ENCODE results near the gene RHOBTB3. TPM values are rescaled to one million over a fixed set of nuclear protein-coding genes. Genes with fewer than 3 reads are reported as not detected.

The RHOBTB3 gene
- total RNA-seq, 1 experiment from 2014 or later, result 85.6 TPM

- POLR2A ChIA-PET, result interaction anchor here (1.0 to 1.9 kb wide), 2 partner anchors 65 to 88 kb away, joined by 3 to 8 read pairs; partner anchors contain the start of gene RFESD
- H3K27me3 Mint-ChIP-seq (ENCODE audit: insufficient read depth, unreplicated experiment), result no peaks in the 10 kb centered on the region
Observed at GRCh38 chr5:95734906-95735305, 3.8 kb downstream of the RHOBTB3 start.

GRCh38 chr5:95735406-95735805 is 4.3 kb downstream of the RHOBTB3 start:
- Mint-ChIP-seq H3K36me3 (ENCODE audit: insufficient read depth, unreplicated experiment) (peaks cover 30% of the 10 kb centered on the region), H3K27me3 (ENCODE audit: insufficient read depth, unreplicated experiment) (no peaks in the 10 kb centered on the region), H3K4me3 (ENCODE audit: unreplicated experiment) (no peak overlapping the region), H3K9me3 (ENCODE audit: unreplicated experiment) (no peaks in the 10 kb centered on the region), H3K27ac (ENCODE audit: unreplicated experiment) (no peak overlapping the region), H3K4me1 (ENCODE audit: low read depth, unreplicated experiment) (peaks cover 9% of the 10 kb centered on the region)
- ChIA-PET CTCF (no interaction called here), POLR2A (interaction anchor here (1.0 to 1.9 kb wide), 2 partner anchors 65 to 88 kb away, joined by 3 to 8 read pairs; partner anchors contain the start of gene RFESD)
- no peak for DNase-seq
- no peak for TF ChIP-seq CTCF (IDR thresholded peaks at IDR 0.05; ENCODE audit: insufficient read depth in 1 of 2, low read depth in 1 of 2, low read length in 1 of 2, severe bottlenecking in 1 of 2, unreplicated experiment in 1 of 2)
- BruUV-seq (replicated peaks), result no TSS peak
- H3K27me3 ChIP-seq (replicated peaks; ENCODE audit: control insufficient read depth, insufficient read depth, low read length), result no peaks in the 10 kb centered on the region
- peaks cover 17% of the 10 kb centered on the region for H3K4me1 ChIP-seq
- H3K36me3 ChIP-seq (ENCODE audit: control insufficient read depth, insufficient read depth, low read length), result no peaks in the 10 kb centered on the region
- H3K9me3 ChIP-seq, result no peaks in the 10 kb centered on the region
- intact Hi-C loops (cut with micrococcal nuclease; ENCODE audit: unreplicated experiment), result no loop called here
- no peak overlapping the region for H3K4me3 ChIP-seq (ENCODE audit: low read depth, low read length)

More at GRCh38 chr5:95734906-95735305, 3.8 kb downstream of the RHOBTB3 start:
- no peaks in the 10 kb centered on the region for H3K36me3 ChIP-seq (ENCODE audit: control insufficient read depth, insufficient read depth, low read length)
- peaks cover 14% of the 10 kb centered on the region for H3K4me1 Mint-ChIP-seq (ENCODE audit: low read depth, unreplicated experiment)
- H3K36me3 Mint-ChIP-seq (ENCODE audit: insufficient read depth, unreplicated experiment), result peaks cover 25% of the 10 kb centered on the region
- H3K4me3 ChIP-seq (ENCODE audit: low read depth, low read length), result no peak overlapping the region
- BruUV-seq (replicated peaks), result no TSS peak
- H3K27me3 ChIP-seq (replicated peaks; ENCODE audit: control insufficient read depth, insufficient read depth, low read length), result no peaks in the 10 kb centered on the region
- peaks cover 22% of the 10 kb centered on the region for H3K4me1 ChIP-seq
- DNase-seq, result no peak
- CTCF ChIA-PET, result no interaction called here
- H3K27ac Mint-ChIP-seq (ENCODE audit: unreplicated experiment), result no peak overlapping the region
- H3K4me3 Mint-ChIP-seq (ENCODE audit: unreplicated experiment), result no peak overlapping the region
- no peaks in the 10 kb centered on the region for H3K9me3 Mint-ChIP-seq (ENCODE audit: unreplicated experiment)
- no peaks in the 10 kb centered on the region for H3K9me3 ChIP-seq
- TF ChIP-seq CTCF (IDR thresholded peaks at IDR 0.05; ENCODE audit: insufficient read depth in 1 of 2, low read depth in 1 of 2, low read length in 1 of 2, severe bottlenecking in 1 of 2, unreplicated experiment in 1 of 2), result no peak
- intact Hi-C loops (cut with micrococcal nuclease; ENCODE audit: unreplicated experiment), result no loop called here

GRCh38 chr5:95738072-95738471 is 6.9 kb downstream of the RHOBTB3 start:
- ChIA-PET CTCF (no interaction called here), POLR2A (no interaction called here)
- H3K4me3 ChIP-seq (ENCODE audit: low read depth, low read length), result no peak overlapping the region
- intact Hi-C loops (cut with micrococcal nuclease; ENCODE audit: unreplicated experiment), result no loop called here
- no peaks in the 10 kb centered on the region for H3K36me3 ChIP-seq (ENCODE audit: control insufficient read depth, insufficient read depth, low read length)
- peaks cover 7% of the 10 kb centered on the region for H3K4me1 Mint-ChIP-seq (ENCODE audit: low read depth, unreplicated experiment)
- peaks cover 23% of the 10 kb centered on the region for H3K36me3 Mint-ChIP-seq (ENCODE audit: insufficient read depth, unreplicated experiment)
- H3K9me3 Mint-ChIP-seq (ENCODE audit: unreplicated experiment), result no peaks in the 10 kb centered on the region
- H3K27me3 ChIP-seq (replicated peaks; ENCODE audit: control insufficient read depth, insufficient read depth, low read length), result no peaks in the 10 kb centered on the region
- no TSS peak for BruUV-seq (replicated peaks)
- H3K27ac Mint-ChIP-seq (ENCODE audit: unreplicated experiment), result no peak overlapping the region
- TF ChIP-seq CTCF (IDR thresholded peaks at IDR 0.05; ENCODE audit: insufficient read depth in 1 of 2, low read depth in 1 of 2, low read length in 1 of 2, severe bottlenecking in 1 of 2, unreplicated experiment in 1 of 2), result no peak
- H3K27me3 Mint-ChIP-seq (ENCODE audit: insufficient read depth, unreplicated experiment), result no peaks in the 10 kb centered on the region
- DNase-seq, result no peak
- no peaks in the 10 kb centered on the region for H3K9me3 ChIP-seq
- 0 out of 2 replicates have a peak, but pooled peaks cover 14% of the 10 kb centered on the region for H3K4me1 ChIP-seq
- no peak overlapping the region for H3K4me3 Mint-ChIP-seq (ENCODE audit: unreplicated experiment)
